G401 (cell line): ENCODE measurements around the gene PRKN. TPM values are rescaled to one million over a fixed set of nuclear protein-coding genes. Genes with fewer than 3 reads are reported as not detected.

Source experiments
- DNase-seq: peaks from one replicate; pipeline ENCODE4 v3.0.0-alpha.2; 2015; ENCODE audit warnings: low spot score
- in situ Hi-C: cut with HindIII; loops from 2 replicates; pipeline ENCODE4 v1.10.0; 2016; ENCODE audit warnings: low sequenced_read_pairs, mixed read lengths
- total RNA-seq: library from RNA; depleted of rRNA; stranded (reverse); fragments of >200 nt; shearing (Covaris generic); gene quantifications from 2 replicates; pipeline ENCODE4 v1.2.3, GENCODE V29; 2014

The PRKN gene
- total RNA-seq, 1 experiment from 2014 or later: 1.1 TPM

DNA sequence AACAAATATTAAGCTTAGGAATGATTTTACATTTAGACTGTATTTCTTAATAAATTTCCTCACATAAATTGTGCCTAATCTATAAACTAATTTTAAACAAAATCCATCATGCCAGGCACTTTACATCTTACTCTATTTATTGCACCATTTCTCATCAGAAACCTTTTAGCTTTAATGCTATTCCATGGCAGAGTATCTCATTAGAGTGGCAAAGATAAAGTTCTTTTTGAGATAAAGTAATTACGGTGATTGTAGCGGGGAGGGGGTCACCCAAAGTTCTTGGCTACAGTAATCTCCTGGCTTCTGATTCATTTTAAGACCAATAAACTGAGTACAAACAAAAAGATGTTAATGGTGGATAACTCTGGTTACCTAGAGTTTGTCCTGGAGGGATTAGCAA lies 532.1 kb downstream of the PRKN start:
- no peak for DNase-seq
- in situ Hi-C loops: no loop called here

DNA sequence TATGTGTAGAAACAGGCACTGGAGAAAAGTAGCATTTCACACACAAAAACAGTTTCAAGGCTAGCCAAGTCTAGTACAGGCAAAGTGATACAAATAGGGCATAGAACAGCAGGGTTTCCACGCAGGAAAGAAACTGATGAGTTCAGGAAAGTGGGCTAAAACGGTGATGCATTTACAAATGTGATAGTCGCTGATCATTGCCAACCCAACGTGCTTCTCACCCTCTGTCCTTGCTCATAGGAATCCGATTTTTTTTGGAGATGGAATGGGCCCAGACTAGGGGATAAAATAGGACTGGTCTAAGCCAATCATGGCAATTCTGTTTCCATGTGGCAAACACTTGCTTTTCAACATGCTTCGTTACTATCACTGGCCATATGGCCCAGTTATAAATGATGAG lies 536.6 kb downstream of the PRKN start:
- peak; percentile 86 for DNase-seq
- in situ Hi-C loops: no loop called here

DNA sequence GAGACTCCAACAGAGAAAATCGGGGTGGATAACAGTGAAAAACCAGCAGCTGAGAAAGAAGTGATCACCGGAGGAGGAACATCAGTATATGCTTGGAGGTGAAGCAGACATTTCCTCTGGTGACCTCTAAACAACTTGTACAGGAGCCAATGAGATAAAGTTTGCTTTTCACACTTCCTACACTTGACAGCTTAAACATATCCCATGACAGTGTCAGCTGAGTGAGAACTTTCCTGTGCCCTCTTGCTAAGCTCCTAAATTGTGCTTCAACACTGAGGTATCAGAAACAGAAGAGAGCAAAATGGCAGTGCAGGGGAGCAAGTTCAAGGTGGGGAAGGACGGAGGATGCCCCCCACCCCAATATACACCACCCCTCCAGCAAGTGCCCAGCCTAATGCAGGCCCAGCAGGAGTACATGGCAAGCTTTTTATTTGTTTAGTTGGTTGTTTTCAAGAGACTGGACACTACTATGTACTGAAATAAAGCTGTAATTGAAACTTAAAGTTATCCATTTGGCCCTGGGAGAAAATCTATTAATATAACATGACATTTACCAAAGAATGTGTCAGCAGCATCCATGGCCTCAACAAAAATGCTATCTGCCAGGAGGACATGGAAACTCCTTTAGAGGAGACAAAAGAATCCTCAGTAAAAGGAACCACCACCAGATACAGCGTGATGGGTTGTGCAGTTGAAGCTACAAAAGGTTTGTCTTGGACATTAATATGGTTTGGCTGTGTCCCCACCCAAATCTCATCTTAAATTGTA lies 540.2 kb downstream of the PRKN start:
- in situ Hi-C loops: no loop called here
- DNase-seq: no peak

DNA sequence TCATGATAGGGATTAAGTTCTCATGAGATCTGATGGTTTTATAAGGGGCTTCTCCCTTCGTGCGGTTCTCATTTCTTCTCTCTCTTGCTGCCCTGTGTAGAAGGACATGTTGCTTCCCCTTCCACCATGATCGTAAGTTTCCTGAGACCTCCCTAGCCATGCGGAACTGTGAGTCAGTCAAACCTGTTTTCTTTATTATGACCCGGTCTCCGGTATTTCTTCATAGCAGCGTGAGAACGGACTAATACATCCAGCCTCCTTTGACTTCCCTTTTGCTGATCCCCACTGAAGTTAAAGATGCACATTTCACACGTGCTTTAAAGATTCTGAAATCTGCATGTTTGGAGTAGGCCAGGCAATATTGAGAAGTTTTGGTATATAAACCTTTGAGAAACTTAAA lies 543.1 kb downstream of the PRKN start:
- DNase-seq: no peak
- in situ Hi-C loops: no loop called here

DNA sequence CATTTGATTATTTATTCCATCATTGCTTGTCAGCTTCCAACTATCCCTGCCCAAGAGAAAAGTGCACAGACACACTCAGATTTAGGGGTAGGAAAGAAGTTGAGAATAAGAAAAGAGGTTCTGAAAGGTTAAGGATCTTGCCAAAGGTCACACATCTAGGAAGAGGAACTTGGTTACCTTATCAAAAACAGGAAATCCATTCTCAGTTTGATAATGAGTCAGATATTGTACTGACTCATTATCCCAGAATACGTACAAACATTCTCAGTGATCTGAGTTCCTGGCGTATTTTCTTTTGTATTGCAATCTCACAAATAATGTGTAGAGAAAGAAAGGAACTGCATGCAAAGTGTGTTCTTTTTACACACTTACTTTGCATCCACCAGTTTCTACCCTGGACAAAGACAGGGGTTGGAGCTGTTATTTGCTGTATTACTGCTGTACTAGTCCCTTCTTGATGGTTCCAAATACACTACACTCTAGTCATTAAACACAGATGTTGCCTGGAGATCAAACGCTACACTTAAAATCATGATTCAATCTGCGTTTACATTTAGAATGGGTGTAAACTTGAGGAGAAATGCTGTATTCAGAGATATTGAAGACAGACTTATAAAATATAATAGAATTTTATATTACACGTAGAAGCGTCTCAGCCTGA lies 545.7 kb downstream of the PRKN start:
- in situ Hi-C loops: no loop called here

DNA sequence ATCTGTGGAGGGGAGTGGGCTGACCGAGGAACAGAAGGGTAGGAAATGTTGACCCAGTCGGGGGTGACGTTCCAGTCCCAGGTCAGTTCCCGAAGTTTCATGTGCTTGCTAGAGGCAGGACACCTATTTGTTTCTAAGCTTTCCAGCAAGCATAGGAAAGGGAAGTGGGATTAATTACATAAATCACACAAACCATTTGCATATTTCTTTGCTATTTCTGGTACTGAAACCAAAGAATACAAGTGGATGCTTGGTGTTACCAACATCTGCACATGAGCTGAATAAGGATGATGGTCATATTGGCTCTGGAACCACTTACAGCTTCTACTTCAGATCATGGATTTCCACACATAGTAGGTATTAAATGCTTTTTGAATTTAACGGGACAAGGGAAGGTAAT lies 546.5 kb downstream of the PRKN start:
- DNase-seq: no peak
- in situ Hi-C loops: no loop called here

More for the DNA sequence above, 545.7 kb downstream of the PRKN start:
- no peak for DNase-seq

DNA sequence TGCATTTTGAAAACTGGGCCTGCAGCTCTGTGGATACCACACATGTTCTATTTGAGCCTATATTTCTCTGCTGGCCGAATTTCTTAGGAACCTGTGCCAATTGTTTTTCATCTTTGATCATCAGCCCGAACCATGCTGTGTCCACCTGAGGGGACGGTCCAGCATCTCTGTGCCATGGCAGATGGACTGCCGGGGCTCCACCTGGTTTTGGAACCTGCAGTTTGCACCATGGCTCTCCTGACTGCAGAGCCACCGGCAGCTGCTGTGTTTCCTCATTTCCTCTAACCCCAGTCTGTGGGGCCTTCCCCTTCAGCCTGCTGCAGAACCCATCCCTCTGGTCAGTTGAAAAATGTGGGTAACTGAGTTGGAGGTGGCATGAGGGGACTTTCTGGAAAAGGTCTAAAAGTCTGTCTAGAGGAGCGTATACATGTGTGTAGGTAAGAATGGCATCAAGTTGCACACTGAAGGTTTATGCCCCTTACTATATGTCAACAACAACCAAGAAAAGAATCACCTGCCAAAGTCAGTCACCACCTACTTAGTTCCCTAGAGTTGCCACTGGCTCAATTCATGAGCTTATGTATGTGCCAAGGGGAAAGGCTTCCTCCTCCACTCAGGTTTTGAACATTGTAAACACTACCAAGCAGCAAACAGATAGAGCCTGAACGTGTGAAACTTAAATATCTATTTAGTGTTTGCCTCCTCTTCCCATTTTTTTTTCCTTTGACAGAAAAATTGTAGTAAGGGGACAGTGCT lies 548.2 kb downstream of the PRKN start:
- DNase-seq: peak; percentile 96
- in situ Hi-C loops: no loop called here

DNA sequence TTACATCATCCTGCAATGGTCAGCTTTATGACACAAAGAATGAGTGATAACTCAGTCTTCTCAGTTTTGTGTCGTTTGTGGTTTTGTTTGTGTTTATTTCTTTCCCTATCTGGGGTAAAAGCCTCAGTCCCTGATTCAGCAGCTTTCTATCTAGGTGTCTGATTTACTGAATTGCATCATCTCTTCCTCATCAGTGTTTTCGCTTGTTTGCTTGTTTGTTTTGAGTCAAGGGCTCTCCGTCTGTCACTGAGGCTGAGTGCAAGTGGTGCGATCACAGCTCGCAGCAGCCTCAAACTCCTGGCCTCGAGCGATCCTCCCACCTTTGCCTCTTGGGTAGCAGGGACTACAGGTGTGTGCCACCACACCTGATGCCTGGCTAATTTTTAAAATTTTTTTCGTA lies 548.9 kb downstream of the PRKN start:
- no peak for DNase-seq
- in situ Hi-C loops: no loop called here

DNA sequence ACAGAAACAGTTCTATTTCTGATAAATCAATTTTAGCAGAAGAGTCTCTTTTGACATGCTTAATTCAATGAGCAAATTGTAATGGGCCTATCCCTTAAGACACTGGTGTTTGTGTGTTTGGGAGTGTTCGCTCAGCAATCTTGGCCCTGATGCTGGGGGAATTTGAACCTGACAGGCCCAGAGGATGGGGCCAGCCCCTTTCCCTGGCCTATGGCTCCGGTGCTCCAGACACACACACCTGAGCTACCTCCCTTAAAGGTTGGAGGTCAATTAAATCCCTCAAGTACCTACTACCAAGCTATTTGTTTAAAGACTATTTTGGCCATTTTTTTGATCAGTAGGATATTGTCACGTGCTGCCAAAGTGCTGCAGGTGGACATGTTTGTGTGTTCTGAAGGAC lies 549.3 kb downstream of the PRKN start:
- in situ Hi-C loops: no loop called here
- no peak for DNase-seq

DNA sequence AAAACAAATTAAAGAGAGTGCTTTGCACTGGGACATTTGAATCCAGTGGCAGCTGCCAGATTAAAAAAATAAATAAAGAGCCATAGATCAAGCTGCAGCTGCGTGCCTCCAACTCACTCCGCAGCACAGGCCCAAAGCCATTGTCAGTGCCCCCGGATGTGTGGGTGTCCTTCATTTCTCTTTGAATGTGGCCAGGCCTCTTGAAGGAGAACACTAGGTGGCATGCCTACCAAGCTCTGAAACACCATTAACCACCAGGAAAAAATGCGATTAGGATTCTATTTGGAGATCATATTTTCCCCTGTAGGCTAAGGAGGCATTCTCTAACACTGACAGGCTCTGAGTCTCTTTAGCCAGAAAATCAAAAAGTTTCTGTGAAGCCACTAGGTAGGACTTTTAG lies 549.8 kb downstream of the PRKN start:
- peak; percentile 19 for DNase-seq
- in situ Hi-C loops: no loop called here

DNA sequence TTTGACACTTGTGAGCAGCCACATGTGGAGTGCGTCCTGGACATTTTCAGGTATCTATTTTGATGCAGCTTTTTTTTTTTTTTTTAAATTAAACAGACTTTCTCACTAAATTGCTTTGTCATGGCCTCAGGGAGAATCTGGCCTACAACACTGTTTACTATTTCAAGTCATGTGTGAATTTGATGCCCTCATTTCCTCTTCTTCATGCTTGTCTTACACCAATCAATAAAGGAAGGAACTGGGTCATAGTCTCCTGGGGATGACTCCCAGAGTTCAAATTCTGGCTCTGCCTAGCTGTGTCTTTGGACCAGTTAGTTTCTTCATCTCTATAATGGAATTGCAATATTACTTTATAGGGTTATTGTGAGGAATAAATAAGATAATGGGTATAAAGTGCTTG lies 554.1 kb downstream of the PRKN start:
- in situ Hi-C loops: no loop called here
- DNase-seq: no peak

DNA sequence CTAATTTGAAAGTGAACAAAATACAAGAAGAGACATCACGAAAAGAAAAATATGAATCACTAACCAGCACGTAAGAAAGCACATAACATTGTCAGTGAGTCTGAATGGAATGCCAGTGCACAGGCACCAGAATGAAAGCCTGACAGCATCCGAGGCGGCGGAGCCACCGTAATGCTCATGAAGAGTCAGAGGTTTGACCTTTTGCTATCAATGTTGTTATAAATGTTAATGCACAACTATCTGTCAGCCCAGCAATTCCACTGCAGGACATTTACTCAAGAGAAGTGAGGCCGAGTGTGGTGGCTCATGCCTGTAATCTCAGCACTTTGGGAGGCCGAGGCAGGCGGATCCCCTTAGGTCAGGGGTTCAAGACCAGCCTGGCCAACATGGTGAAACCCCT lies 562.1 kb downstream of the PRKN start:
- in situ Hi-C loops: no loop called here
- DNase-seq: no peak

DNA sequence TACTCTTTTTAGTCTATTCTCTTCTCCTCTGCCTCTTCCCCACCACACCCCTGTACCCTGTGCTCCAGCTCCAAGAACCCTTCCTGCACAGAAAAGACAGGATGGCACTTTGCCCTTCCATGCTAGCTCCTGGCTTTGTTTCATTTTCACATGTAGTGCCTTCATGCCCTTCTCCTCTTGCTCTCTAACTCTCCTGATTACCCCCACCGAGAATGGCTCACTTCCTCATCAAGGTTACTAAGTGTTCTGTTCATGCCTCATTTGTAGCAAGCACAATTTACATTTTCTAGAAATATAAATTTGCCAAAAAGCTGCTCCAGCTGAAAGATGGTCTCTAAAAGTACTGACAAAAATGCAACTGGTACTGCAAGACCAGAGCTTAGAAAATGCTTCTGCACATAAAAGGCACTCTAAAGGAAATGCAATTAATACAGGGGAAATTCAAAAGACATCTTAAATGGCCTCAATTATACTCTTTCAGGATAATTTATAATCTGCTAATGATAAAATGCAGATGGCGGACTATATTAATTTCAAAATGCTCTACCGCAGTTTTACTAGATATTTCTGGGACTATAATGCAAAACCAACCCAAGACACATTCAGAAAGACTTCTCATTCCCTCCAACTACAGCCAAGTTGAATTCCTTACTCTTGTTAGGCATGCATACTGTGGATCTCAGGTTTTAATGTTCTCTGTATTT lies 570.2 kb downstream of the PRKN start:
- no peak for DNase-seq
- in situ Hi-C loops: no loop called here

DNA sequence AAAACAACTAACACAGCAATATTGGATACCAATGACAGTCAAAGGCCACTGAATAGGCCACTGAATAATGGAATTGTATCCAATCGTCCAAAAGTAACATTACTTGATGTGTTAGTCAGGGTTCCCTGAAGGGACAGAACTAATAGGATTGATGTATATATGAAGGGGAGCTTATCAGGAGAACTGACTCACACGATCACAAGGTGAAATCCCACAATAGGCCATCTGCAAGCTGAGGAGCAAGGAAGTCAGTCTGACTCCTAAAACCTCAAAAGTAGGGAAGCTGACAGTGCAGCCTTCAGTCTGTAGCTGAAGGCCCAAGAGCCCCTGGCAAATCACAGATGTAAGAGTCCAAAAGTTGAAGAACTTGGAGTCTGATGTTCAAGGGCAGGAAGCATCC lies 571.4 kb downstream of the PRKN start:
- in situ Hi-C loops: no loop called here
- no peak for DNase-seq

DNA sequence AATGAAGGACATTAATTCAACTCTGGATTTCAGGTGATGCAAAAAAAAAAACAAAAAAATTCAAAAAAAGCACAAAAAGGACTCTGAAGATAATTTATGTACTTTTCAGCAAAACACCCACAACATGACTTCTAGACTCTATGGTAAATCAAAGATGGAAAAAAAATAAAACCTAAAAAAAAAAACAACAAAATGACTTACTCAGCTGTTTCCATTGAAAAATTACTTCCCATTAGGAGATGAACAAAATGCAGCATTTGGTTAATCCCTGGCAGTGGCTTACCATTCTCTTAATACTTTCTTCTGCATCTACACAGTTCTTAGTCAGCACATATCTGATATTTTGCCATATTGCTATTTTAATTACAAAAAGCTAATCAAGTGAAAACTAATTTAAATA lies 572.6 kb downstream of the PRKN start:
- in situ Hi-C loops: no loop called here
- DNase-seq: no peak

DNA sequence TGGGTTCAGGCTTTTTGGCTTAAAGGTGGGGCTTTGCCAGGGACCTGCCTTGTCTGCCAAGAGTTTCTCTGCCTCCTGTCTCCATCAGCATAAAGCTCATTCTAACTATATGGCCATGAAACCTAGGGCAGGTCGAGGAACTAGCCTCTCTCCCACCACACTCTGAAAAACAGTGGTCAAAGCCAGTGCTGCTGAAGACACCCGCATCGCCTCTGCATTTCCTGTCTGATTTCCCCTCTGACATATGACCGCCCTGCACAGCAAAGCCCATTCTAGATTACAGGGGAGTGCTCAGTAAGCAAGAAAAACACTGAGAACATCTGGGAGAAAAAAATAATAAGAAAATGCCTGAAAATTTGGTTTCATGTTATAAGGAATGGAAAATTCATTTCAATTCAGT lies 573.6 kb downstream of the PRKN start:
- DNase-seq: no peak
- in situ Hi-C loops: no loop called here

DNA sequence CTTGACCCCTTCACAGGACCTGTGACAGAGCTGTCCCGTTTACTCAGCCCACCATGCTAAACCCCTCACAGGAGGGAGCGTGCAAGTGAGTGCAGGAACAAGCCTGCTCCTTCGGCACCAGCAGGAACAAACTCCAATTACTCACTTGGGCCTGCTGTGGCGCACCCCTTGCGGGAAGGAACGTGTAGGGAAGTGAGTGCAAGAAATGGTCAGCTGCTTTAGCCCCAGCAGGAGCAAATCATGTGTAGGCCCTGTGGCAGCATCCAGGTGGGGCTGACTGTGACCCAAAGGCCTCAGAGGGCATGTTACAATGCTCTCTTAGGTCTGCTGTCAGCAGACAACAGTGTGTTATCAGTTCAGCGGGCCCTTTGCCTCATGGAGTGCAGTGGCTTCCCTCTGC lies 574.4 kb downstream of the PRKN start:
- in situ Hi-C loops: no loop called here
- DNase-seq: no peak

DNA sequence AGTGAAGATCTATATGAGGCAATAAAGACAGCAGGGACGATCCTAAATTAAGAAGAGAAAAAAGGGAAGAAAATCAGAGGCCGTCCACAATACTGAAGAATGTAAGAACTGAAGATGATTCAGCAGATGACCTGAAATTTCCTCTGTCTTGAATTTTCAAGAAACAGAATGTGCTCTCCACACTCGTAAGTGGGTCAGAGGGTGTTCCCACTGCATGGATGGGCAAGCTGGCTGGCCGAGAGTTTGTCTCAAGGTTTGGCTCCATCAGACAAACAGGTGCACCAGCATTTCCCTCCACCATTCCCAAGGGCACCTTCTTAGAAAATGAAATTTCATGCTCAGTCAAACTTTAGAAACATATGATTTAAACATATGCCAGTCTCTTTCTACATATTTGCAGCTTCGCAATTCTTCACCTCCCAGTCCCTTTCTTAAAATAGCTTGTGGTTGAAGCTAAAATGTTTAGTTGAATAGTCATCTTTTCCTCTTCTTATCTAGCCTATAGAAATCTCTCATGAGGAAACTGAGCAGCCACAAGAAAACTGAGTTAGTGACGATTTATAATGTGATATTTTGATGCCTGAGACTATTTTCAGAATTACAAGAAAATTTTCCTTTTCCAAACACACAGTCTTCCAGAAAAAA lies 576.4 kb downstream of the PRKN start:
- peak; percentile 97 for DNase-seq
- in situ Hi-C loops: no loop called here

DNA sequence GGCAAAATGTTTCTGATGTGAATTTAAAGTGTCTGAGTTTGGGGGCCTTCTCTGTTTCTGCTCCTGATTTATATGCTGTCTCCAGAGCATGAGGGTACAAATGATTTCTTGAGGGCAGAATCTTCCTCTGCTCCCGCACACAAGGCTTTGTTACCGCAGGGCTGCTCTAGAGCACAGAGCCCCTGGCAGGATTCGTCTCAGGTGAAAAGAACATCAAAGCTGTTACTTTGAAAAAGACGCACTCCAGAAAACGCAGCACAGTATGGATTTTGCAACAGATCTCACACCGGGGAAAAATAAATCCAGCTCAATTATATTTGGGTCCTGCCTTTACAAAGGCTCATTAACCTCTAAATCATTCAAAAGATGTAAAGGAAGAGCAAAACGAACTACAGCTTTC lies 577.3 kb downstream of the PRKN start:
- in situ Hi-C loops: no loop called here
- DNase-seq: peak; percentile 14
